ENCODE data around the gene PNKD.

Gene PNKD, protein sequence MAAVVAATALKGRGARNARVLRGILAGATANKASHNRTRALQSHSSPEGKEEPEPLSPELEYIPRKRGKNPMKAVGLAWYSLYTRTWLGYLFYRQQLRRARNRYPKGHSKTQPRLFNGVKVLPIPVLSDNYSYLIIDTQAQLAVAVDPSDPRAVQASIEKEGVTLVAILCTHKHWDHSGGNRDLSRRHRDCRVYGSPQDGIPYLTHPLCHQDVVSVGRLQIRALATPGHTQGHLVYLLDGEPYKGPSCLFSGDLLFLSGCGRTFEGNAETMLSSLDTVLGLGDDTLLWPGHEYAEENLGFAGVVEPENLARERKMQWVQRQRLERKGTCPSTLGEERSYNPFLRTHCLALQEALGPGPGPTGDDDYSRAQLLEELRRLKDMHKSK

DNA sequence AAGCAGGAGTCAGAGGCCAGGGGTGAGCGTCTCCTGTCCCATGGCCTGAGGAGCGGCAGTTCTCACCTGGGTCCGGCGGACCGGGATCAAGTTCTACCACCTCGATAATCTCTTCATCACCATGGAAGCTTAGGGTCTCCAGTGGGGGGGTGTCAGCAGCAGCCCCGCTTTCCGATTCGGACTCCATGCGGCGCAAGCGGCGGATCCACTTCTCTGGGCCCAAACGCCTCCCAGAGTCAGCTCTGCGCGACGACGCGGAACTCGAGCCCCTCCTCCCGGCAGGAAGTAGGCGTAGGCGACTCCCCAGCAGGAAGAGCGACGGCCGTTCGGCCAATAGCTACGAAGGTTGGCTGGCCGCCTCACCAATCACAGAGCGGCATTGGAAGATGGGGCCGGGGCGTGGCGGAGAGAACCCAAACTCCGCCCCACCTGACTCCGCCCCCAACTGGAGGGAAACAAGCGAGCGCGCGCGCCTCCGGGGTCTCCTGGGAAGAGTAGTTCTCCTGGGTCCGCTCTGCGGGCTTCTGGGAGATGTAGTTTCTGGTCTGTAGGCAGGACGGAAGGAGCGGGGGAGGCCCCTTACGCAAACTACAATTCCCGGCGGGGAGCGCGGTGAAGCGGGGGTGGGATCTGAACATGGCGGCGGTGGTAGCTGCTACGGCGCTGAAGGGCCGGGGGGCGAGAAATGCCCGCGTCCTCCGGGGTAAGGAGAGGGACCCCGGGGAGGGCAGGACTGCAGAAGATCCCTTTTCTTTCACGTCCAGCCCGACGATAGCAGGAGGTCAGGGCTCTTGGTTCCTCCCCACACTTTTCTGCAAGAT, at the start of gene PNKD, which contains the start of gene AAMP:
Gene PNKD (plus strand): TSS at position 620 of the 821 bp plus-strand sequence. CDS start 17 bp downstream, at position 637.
Gene AAMP (minus strand): TSS at position 238 of the 821 bp plus-strand sequence. CDS start 51 bp downstream, at position 187.
- peak; percentile 99 for DNase-seq (ENCODE audit: low spot score)

DNA sequence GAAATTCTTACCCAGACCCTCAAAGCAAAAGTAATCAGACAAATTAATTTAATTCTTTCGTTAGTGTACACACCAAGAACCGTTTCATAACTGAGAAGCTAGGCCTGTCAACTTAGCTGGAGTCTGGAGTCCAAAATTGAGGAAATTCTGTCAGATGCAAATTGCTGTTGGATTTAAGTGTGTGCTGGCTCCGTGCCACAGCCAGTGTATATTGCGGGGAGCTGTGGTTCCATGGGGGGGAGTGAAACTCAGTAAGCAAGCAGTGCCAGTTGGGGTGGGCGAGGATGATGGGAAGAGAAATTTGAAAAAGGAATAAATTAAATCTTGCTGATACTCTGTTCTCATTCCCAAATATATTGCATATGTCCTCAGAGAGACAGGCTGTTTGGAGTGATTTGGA, 49.3 kb upstream of the PNKD start:
- no peak for DNase-seq (ENCODE audit: low spot score)

DNA sequence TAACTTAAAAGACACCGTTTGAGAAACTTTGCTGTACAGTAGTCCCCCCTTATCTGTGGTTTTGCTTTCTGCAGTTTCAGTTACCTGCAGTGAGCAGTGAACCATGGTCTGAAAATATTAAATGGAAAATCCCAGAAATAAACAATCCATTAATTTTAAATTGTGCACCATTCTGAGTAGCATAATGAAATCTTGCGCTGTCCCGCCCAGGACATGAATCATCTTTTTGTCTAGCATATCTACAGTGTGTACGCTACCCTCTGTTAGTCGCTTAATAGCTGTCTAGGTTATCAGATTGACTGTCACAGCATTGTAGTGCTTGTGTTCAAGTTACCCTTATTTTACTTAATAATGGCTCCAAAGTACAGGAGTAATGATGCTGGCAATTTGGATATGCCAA, 47.3 kb upstream of the PNKD start:
- DNase-seq (ENCODE audit: low spot score) = no peak

DNA sequence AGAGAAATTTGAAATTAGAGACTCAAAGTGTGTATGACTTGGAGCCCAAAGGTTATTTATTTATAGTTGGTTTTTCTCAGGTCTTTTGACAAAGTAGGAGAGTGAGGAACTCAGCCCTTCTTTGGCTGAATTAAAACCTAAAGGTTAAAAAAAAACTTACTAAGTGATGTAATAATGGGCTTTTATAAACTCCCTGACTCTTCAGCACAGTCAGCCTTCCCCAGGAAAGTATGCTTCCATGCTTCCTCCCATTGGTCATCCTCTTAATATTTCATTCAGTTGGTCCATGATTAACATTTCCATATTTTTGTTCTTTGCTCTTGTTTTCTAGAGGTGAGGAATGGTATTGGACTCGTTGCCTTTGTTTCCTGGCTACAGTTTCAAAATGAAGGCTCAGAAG, 46.1 kb upstream of the PNKD start:
- DNase-seq (ENCODE audit: low spot score) = no peak

DNA sequence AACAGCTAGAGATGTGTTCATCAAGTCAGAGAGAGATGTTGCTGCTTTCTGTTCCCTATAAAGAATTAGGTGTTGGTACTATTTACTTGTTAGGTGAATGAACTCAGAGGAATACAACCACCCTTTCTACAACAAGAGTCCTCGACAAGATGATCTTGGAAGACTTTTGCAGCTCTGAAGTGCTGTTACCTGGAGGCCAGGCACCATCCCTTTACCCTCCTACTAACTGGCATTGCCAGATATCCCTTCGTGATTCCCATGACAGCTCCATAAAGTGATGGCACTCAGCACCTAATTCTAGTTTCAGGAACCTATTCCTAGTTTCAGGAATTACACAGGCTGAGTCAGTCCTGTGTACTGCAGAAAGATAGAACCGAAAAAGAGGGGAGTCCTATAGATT, 43.4 kb upstream of the PNKD start:
- no peak for DNase-seq (ENCODE audit: low spot score)

DNA sequence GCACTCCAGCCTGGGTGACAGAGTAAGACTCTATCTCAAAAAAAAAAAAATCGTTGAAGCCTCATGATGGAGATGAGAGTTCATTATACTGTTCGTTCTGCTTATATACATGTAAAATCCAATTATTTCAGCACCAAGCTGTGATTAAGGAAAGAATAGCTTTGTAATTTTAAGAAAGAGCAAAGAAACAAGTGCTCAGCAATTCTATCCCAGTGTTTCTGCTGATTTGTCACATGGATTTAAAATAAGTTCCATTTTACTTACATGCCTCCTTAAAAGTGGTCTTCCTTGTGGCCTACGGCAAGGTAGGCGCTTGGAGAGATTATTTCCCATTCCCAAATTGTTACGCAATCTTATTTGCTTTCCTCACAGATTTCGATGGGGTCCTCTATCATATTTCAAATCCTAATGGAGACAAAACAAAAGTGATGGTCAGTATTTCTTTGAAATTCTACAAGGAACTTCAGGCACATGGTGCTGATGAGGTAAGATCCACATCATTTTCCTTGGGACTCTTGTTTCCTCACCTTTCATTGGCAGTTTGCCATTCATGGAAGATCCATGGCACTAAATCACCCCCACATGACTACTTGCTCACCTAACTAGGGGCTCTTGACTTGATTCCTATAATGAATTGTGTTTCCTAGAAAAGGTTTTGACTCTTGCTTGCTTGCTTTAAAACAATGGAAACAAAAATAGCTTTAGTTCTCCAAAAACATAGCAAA, 41.8 kb upstream of the PNKD start:
- DNase-seq (ENCODE audit: low spot score) = no peak

DNA sequence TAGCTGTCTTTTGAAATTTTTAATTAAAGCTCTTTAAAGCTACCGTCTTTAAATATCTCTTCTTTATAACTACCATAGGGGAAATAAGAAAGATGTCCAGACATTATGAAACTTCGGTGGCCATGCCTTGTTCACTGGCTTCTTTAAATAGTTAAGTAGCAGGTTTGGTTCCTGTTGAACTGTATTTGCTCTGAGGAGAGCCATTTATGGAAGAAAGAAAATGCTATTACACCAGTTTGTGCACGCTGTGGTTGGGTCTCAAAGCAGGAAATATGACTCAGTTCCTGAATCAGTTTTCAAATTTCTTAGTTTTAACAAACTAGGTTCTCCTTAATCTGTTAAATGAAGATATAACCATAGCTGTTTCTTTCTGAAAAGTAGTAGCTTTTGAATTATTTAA, 41.1 kb upstream of the PNKD start:
- peak; percentile 5 for DNase-seq (ENCODE audit: low spot score)

DNA sequence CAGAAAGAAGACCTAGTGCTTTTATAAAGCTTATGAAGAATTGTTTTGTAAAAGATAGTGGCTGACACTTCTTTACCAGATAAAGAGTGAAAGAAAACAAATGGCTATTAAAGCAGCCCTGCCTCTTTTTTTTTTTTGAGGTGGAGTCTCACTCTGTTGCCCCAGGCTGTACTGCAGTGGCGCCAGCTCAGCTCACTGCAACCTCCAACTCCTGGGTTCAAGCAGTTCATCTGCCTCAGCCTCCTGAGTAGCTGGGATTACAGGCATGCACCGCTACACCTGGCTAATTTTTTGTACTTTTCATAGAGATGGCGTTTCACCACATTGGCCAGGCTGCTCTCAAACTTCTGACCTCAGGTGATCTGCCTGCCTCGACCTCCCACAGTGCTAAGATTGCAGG, 40.5 kb upstream of the PNKD start:
- no peak for DNase-seq (ENCODE audit: low spot score)

DNA sequence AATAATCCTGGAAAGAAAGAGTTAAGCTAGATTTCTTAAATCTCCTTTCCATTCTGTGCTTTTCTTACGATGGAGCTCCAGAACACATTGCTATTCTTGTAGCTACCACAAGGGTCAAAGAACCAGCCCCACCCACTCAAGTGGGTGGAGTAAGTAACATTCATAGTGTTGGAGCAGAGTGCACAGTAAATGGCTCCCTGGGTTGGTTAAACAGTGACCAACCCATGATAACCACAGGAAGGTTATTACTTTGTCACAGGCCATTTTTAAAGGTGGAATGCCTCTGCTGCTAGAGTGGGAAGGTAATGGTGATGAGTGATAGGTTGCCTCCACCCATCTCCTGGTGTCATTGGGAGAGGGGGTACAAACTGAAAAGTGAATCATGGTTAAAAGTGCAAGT, 39.4 kb upstream of the PNKD start:
- DNase-seq (ENCODE audit: low spot score) = peak; percentile 36

DNA sequence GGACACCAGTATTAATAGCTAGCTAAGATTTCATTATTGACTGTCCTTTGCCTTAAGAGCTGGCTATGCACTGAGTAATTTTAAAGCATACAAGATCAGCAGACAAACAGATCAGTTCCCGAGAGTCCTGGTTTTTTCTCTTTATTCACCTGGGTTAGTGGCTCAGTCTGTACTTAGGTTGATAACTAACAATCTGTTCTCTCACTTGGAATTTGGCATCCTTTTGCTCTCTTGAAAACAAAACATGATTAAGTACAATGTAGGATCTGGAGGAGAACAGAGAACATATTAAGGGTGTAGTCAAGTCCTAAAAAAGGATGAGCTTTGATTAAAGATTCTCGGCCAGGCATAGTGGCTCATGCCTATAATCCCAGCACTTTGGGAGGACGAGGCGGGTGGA, 36.8 kb upstream of the PNKD start:
- no peak for DNase-seq (ENCODE audit: low spot score)

DNA sequence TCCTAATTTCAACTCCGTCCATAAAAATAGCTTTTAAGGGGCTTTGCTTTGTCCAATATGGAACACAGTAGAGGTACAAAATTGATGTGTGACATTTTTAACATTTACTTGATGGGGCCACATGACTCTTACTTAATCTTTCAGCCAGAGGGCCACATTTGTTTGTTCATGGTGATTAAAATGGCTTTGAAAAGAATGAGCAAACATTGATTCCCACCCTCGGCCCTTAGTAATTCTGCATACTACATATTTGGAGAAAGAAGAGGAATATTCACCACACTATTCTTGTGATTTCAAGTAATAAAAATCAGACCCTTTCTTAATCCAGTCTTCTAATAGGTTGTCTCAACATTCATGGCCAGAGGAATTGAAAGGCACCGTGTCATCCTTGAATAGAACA, 35.8 kb upstream of the PNKD start:
- DNase-seq (ENCODE audit: low spot score) = no peak

DNA sequence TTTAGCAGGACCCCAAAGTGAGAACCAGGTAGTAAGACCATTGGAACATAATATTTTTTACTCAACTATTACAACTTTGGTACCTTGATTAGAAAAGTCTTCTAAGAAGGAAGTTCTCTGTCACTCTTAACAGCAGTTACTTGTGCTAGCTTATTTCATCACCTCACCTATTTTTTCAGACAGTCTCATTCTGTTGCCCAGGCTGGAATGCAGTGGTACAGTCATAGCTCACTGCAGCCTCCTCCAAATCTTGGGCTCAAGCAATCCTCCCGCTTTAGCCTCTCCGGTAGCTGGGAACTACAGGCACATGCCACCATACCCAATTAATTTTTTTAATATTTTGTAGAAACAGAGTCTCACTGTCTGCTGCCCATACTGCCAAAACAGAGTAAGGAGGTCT, 35.3 kb upstream of the PNKD start:
- no peak for DNase-seq (ENCODE audit: low spot score)

DNA sequence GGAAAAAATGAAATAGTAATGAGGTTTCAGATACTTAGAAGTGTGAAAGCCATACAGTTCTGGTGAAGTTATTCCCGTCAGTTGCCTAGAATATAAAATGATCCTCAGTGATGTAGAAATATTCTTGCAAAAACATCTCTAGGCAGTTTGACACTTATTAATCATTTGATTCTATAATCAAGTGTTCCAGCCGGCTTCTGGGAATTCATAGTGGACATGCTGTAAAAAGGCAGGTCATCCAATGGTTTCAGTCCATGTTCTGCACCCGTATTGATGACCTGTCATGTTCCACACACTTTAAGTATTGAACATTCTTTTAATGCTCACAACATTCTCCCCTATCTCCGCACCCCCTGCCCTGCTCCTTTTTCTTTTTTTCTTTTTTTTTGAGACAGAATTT, 33.5 kb upstream of the PNKD start:
- DNase-seq (ENCODE audit: low spot score) = no peak

DNA sequence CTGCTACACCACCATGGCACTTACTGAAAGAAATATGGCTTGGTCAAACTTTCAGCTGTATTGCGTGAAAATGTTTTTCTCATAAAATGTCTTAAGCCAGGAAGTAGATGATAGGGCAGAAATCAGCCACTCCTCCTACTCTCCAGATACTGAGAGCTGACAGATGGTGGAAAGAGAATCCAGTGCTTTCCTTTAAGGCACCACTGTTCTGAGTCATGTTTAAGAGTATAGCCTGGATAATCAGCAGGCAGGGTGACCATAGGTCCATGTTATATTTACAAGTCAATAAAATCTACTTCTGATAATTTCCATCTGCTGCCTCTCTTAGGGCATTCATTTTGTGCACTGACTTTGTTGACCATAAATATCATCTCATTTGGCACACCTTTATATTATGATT, 31.4 kb upstream of the PNKD start:
- no peak for DNase-seq (ENCODE audit: low spot score)

DNA sequence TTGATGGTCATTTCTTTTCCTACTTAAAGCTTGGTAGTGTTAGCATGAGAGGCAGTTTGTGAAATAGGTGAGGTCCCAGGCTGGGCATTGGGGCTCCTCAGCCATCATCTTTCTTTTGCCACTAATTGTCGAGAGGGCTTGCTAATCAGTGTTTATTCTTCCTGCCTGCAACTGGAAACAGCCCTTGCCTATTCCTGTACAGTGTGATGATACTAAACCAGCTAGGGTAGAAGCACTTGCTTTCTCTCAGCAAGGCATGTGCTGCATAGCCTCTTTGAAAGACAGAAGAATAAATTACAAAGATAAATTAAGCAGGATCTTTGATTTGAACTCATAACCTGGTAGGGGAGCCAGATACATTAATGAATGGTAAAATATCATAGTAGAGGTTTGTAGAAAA, 26.1 kb upstream of the PNKD start:
- no peak for DNase-seq (ENCODE audit: low spot score)

DNA sequence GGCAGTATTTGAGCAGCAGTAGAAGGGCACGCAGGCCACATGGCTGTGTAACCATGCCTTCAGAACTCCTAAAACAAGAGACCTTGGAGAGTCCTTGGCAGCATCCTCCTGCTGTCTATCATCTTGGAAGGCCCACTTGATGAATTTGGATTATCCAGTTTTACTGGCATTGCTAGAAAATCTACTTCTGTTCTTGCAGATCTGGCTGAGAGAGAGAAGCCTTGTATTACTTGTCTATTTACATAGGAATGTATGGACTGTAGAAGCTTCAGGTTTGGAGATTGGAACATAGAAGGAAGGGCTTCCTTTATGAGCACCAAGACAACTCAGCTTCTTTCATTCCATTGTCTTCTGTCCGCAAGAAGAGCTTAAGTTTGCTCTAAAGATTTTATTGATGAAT, 25.7 kb upstream of the PNKD start:
- no peak for DNase-seq (ENCODE audit: low spot score)

DNA sequence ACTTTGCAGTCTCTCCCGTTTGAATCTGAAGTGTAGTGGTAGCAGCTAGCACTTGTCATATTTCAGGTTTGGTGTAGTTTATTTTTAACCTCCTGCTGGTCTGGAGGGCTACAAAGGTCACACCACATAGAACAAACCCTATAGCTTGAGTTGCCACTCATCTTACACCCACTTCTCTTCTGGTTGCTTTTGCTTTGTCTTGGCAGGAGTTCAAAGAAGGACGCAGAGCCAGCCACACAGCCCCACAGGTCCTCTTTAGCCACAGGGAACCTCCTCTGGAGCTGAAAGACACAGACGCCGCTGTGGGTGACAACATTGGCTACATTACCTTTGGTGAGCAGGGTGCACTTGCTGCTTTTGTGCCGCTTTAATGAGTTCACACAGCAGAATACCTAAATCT, 25.1 kb upstream of the PNKD start:
- no peak for DNase-seq (ENCODE audit: low spot score)

DNA sequence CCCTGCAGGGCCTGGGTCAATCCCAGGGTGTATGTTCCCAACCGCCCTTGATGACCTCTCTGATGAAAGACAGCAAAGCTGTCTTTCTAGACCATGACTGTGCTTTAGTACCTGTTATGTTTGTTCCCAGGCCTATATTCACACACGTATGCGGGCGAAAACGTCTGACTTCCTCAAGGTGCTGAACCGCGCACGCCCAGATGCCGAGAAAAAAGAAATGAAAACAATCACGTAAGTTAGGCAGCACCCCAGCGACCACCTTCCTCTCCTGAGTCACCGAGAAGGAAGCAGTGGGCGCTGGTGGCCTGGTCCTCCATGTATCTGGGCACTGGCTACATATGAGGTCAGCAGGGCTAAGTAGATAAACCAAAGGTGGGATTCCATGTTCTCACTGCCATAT, 20.6 kb upstream of the PNKD start:
- DNase-seq (ENCODE audit: low spot score) = no peak

DNA sequence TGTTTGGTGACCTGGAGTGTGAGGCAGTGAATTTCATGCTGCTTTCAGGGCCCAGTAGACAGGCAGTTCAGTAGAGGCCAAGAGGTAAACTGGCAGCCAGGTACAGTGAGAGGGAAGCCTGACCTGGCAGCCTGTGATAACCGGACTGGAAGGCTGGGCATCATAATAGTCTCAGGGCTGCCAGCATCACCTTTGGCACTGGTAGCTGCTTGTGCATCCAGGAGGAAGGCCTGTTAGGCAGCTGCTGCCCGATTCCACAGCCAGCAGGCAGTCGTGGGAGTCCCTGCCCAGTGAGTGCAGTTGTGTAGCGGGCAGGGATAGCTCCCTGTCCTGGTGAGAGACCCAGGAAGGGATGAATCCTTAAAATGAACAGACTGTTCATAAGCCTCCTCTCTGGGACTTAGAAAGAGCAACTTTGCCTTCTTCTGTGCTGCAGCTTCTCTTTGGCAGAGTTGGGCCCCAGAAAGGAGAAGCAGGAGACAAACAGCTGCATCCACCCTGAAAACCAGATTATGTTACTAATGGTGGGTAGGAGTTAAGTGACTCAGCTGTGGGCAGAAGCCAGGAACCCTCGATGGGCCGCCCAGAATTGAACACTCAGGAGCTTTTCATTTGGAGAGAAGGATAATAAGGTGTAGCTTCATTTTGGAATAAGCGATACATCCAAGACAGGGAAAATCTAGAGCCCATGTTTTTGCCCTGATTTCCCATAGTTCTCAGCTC, 17.6 kb upstream of the PNKD start:
- no peak for DNase-seq (ENCODE audit: low spot score)

DNA sequence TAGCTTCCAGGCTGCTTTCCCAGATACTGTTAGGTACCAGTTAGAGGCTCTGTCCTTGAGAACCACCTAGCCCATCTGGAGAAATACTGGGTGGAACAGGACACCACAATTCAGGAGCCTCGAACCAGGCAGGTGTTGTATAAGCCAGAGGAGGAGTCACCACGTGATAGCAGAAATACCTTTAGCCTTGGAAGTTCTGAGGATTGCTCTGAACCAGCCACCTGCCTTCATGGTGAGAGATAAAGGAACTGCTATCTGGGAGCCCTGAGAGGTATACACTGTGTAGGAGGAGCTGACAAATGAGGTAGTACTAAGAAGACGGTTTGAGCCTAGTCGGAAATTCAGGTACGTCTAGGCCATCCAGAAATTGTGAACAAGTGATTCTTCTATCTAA, 17.1 kb upstream of the PNKD start:
- no peak for DNase-seq (ENCODE audit: low spot score)

DNA sequence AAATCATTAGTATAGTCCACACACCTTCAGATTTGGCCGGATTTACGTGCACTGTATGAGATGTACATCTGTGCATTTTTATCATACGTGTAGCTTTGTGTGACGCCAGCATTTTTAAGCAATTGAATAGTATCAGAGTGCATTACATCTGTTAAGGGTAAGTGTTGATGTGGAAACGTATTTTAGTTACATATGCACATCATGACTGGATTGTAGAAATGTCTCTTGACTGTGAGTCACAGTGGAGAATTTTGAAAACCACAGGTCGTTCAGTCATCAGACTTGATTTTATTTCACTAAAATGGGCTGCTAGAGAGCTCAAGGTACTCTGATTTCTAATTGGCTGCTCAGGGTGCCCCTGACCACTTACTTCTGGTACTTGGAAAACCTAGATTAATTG, 14.9 kb upstream of the PNKD start:
- no peak for DNase-seq (ENCODE audit: low spot score)
